ENCODE results near the gene KRTAP10-8. TPM values are rescaled to one million over a fixed set of nuclear protein-coding genes. Genes with fewer than 3 reads are reported as not detected.

The KRTAP10-8 gene
- total RNA-seq, 4 donors from 2014 or later: not detected

DNA sequence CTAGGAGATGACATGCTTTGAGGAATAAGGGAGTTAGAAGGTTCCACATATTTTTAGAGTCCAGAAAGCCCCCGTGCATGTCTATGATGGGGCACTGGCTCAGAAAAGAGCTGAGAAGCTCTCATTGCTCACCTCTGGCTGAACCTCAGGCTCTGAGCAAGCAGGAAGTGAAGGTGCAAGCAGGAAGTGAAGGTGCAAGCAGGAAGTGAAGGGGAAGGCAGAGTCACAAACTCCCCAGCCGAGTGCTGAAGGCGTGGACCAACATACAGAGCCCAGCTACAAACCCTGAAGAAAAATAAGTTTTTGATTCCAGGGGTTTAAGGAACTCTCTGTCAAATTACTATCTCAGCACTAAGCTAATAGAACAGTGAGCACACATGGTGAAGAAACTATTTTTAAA, 7.0 kb downstream of the KRTAP10-8 start:
- TF ChIP-seq, protein P1, sequence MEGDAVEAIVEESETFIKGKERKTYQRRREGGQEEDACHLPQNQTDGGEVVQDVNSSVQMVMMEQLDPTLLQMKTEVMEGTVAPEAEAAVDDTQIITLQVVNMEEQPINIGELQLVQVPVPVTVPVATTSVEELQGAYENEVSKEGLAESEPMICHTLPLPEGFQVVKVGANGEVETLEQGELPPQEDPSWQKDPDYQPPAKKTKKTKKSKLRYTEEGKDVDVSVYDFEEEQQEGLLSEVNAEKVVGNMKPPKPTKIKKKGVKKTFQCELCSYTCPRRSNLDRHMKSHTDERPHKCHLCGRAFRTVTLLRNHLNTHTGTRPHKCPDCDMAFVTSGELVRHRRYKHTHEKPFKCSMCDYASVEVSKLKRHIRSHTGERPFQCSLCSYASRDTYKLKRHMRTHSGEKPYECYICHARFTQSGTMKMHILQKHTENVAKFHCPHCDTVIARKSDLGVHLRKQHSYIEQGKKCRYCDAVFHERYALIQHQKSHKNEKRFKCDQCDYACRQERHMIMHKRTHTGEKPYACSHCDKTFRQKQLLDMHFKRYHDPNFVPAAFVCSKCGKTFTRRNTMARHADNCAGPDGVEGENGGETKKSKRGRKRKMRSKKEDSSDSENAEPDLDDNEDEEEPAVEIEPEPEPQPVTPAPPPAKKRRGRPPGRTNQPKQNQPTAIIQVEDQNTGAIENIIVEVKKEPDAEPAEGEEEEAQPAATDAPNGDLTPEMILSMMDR (IDR thresholded peaks at IDR 0.05; ENCODE audit: low read depth): no peak

DNA sequence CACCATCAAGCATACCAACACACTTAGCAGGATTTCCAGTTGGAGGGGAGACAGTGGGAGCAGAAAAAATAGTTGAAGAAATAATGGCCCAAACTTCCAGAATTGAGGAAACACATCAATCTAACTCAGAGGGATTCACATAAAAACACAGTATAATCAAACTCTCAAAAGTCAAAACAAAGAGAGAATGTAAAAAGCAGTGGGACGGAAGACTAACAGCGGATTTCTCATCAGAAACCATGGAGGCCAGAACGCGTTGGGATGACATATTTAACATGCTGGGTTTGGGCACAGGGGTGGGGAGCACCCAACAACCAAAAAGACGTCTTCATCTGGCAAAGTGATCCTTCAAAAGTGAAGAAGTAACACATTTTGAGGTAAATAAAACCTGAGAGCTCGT, 8.0 kb downstream of the KRTAP10-8 start:
- TF ChIP-seq, protein P1 (IDR thresholded peaks at IDR 0.05; ENCODE audit: low read depth): no peak

DNA sequence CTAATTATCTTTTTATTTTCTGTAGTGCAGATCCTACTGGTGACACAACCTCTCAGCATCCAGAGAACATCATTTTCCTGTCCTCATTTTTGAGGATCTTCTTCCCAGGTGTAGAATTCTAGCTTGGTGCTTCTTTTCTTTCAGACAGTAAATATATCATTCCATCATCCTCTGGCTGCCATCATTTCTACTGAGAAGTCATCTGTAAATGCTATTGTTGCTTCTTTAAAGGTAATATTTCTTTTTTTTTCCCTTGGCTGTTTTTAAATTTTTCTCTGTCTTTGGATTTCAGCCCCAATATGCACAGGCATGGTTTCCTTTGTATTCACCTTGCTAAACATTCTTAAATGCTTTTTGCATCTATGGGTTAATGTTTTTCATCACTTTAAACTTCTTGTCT, 11.7 kb downstream of the KRTAP10-8 start:
- TF ChIP-seq, protein P1 (IDR thresholded peaks at IDR 0.05; ENCODE audit: low read depth): no peak

DNA sequence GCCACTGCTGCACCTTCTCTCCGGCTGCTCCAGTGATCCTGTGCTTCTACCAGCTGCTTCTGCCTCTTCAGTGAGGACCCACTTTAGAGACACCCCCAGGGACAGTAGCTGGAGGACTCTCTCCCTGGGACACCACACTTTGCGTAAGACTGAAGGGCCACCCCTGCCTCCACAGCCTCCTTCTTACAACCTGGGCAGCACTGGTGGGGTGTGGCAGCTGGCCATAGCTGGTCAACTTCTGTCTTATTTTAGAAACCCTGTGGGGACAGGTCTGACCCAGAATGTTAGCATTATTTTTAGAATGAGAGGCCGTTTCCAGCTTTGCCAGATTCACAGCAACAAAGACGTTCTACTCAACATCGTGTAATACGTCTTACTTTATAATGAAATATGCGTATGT, 13.9 kb downstream of the KRTAP10-8 start:
- TF ChIP-seq, protein P1 (IDR thresholded peaks at IDR 0.05; ENCODE audit: low read depth): no peak

DNA sequence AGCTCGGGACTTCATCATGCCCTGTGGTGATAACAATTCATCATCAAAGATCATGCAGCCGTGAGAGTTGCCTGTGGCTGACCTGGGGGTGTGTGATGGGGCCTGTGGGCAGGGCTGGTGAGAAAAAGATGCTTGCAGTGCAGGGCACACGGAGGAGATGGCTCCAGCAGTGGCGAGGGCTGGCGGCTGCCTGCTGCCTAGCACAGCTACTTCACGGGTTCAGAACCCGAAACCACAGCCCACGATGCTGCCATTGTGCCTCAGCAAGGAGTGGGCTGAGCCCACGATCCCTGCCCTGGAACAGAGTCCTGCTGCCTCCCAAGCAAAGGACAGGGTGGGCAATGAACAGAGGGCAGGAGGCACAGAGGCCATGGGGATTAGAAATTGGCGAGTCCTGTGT, 14.4 kb downstream of the KRTAP10-8 start:
- TF ChIP-seq, protein P1 (IDR thresholded peaks at IDR 0.05; ENCODE audit: low read depth): no peak

DNA sequence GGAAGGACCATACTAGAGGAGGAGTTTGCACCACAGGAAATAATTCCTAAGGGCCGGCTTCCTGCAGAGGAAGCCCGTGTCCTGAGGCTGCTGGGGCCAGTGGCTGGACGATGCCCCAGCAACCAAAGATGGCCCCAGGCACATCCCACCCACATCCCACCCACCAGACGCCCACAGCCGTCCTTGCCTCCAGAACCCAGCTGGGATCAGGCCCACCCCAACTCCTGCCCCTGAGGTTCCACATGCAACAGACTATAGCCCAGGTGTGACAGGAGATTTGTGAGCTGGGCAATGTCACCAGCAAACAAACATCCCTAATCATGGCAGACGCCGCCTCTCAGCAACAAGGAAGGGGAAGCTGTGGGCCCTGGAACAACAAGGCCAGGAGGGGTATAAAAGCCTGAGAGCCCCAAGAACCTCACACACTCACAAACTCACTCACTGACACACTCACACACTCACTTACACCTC, 14.8 kb downstream of the KRTAP10-8 start, which contains the start of gene KRTAP10-9:
TSS of gene KRTAP10-9 (plus strand) at position 421 of the 471 bp plus-strand sequence. CDS start 79 bp downstream, outside the sequence.
- TF ChIP-seq, protein P1 (IDR thresholded peaks at IDR 0.05; ENCODE audit: low read depth): no peak

DNA sequence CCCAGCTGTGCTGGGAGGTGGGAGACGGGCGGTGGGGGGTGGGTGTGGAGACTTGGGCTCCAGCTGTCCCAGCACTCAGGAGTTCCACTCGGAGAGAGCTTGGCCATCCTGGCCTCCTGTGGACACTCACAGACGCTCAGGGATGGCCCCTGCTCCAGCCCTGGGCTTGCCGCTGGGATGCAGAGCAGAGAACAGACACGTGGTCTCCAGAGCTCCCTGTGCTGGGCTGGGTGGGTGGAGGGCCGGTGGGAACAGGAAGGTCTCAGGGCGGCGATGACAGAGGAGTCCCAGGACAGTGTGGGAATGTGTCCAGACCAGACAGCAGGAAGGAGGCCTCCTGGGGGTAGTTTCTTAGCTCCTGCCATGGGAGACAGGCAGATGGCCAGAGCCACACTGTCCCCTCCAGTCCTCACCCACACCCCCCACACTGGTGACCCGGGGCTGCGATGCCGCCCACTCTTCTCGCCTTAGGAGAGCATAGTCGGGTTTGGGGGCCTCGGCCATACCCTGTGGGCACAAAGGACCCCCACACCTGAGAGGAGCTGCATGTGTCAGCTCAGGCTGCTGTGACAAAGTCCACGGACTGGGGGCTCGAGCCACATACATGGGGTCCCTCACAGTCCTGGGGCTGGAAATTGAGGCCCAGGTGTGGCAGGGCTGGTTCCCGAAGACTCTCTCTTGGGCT, 17.0 kb downstream of the KRTAP10-8 start:
- TF ChIP-seq, protein P1 (IDR thresholded peaks at IDR 0.05; ENCODE audit: low read depth): no peak

All from subcutaneous adipose tissue (tissue), 4 donors.